ENCODE data around the gene MYOM1. TPM values are rescaled to one million over a fixed set of nuclear protein-coding genes. Genes with fewer than 3 reads are reported as not detected.
"Not testable (repeated sequence)": the region's sequence is repeated elsewhere in the genome, so short reads cannot be mapped to it uniquely, and the experiment has no call there.

The MYOM1 gene
- total and polyA plus RNA-seq, 2 donors from 2014 or later = 2.1 to 6.8 TPM

DNA sequence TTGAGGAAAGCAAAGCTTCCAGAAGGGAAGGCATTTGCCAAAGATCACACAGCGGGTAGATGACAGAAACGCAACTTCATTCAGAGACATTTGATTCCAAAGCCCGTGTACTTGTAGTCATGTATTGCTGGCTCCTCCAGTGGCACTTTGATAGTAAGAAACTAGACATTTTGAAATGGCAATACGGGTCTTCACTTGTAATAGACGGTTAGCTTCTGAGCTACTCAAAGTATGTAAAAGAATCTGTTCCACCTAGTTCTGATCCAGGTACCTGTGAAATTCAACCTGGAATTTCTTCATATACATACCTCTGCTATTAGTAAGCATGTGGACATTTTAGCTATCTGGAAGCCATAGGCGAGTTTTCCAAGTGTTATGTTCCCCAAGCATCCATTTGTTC is 1.7 kb upstream of the MYOM1 start:
- intact Hi-C loops (cut with DNase I) = no loop called here
- no peaks in the 10 kb centered on the region for H3K36me3 ChIP-seq (ENCODE audit: control insufficient read depth in 2 of 3, insufficient read depth in 3 of 3, low read length in 3 of 3)
- DNase-seq = no peak

DNA sequence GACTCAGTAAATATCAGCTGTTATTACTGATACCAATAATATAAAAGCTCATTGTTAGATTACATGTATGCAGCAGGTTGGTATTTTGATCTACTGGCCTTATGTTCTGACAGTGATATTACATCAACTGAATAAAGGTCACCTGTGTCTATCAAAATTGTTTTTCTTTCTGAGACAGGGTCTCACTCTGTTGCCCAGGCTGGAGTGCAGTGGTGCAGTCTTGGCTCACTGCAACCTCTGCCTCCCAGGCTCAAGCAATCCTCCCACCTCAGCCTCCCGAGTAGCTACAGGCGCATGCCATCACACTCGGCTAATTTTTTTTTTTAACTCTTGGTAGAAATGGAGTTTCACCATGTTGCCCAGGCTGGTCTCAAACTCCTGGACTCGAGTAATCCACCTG is 1.1 kb upstream of the MYOM1 start:
- H3K4me1 ChIP-seq (ENCODE audit: control insufficient read depth in 2 of 3, insufficient read depth in 2 of 3, low read depth in 1 of 3, low read length in 3 of 3); H3K36me3 ChIP-seq (ENCODE audit: control insufficient read depth in 2 of 3, insufficient read depth in 3 of 3, low read length in 3 of 3); DNase-seq; H3K27me3 ChIP-seq (ENCODE audit: control insufficient read depth, insufficient read depth, low read length); H3K9ac ChIP-seq (ENCODE audit: low read length in 3 of 3); H3K27ac ChIP-seq (ENCODE audit: low read depth in 2 of 2, low read length in 2 of 2); intact Hi-C loops (cut with DNase I); FAIRE-seq; H3K9me3 ChIP-seq (ENCODE audit: control insufficient read depth in 2 of 3, insufficient read depth in 1 of 3, low read length in 3 of 3); H3K4me3 ChIP-seq (ENCODE audit: low read length in 3 of 3): not testable (repeated sequence)

More for the DNA sequence above, 1.7 kb upstream of the MYOM1 start:
- no peak overlapping the region for H3K27ac ChIP-seq (ENCODE audit: low read depth in 2 of 2, low read length in 2 of 2)
- H3K4me3 ChIP-seq (ENCODE audit: low read length in 3 of 3) = no peak overlapping the region
- TF ChIP-seq CTCF (IDR thresholded peaks at IDR 0.05; ENCODE audit: borderline replicate concordance, extremely low read depth, insufficient read depth) = no peak
- no peak overlapping the region for H3K9ac ChIP-seq (ENCODE audit: low read length in 3 of 3)
- peaks cover 0 to 4% (median 2%) of the 10 kb centered on the region in 3 donors for H3K4me1 ChIP-seq (ENCODE audit: control insufficient read depth in 2 of 3, insufficient read depth in 2 of 3, low read depth in 1 of 3, low read length in 3 of 3)
- no peaks in the 10 kb centered on the region for H3K9me3 ChIP-seq (ENCODE audit: control insufficient read depth in 2 of 3, insufficient read depth in 1 of 3, low read length in 3 of 3)
- no peaks in the 10 kb centered on the region for H3K27me3 ChIP-seq (ENCODE audit: control insufficient read depth, insufficient read depth, low read length)
- FAIRE-seq = no peak

GRCh38 chr18:3219241-3219630 is 532 bp downstream of the MYOM1 start:
- DNase-seq (no peak), FAIRE-seq (no peak)
- TF ChIP-seq CTCF (IDR thresholded peaks at IDR 0.05; ENCODE audit: borderline replicate concordance, extremely low read depth, insufficient read depth) = no peak
- no peaks in the 10 kb centered on the region for H3K36me3 ChIP-seq (ENCODE audit: control insufficient read depth in 2 of 3, insufficient read depth in 3 of 3, low read length in 3 of 3)
- no peak overlapping the region for H3K4me3 ChIP-seq (ENCODE audit: low read length in 3 of 3)
- intact Hi-C loops (cut with DNase I) = no loop called here
- H3K27ac ChIP-seq (ENCODE audit: low read depth in 2 of 2, low read length in 2 of 2) = no peak overlapping the region
- H3K27me3 ChIP-seq (ENCODE audit: control insufficient read depth, insufficient read depth, low read length) = no peaks in the 10 kb centered on the region
- H3K9ac ChIP-seq (ENCODE audit: low read length in 3 of 3) = no peak overlapping the region
- H3K4me1 ChIP-seq (ENCODE audit: control insufficient read depth in 2 of 3, insufficient read depth in 2 of 3, low read depth in 1 of 3, low read length in 3 of 3) = no peaks in the 10 kb centered on the region
- H3K9me3 ChIP-seq (ENCODE audit: control insufficient read depth in 2 of 3, insufficient read depth in 1 of 3, low read length in 3 of 3) = no peaks in the 10 kb centered on the region

- Histone ChIP-seq H3K9ac (ENCODE audit: low read length in 3 of 3) (no peak overlapping the region), H3K4me3 (ENCODE audit: low read length in 3 of 3) (no peak overlapping the region), H3K36me3 (ENCODE audit: control insufficient read depth in 2 of 3, insufficient read depth in 3 of 3, low read length in 3 of 3) (no peaks in the 10 kb centered on the region), H3K27me3 (ENCODE audit: control insufficient read depth, insufficient read depth, low read length) (no peaks in the 10 kb centered on the region), H3K4me1 (ENCODE audit: control insufficient read depth in 2 of 3, insufficient read depth in 2 of 3, low read depth in 1 of 3, low read length in 3 of 3) (no peaks in the 10 kb centered on the region), H3K9me3 (ENCODE audit: control insufficient read depth in 2 of 3, insufficient read depth in 1 of 3, low read length in 3 of 3) (no peaks in the 10 kb centered on the region), H3K27ac (ENCODE audit: low read depth in 2 of 2, low read length in 2 of 2) (no peak overlapping the region)
- DNase-seq (no peak), FAIRE-seq (no peak)
- TF ChIP-seq CTCF (IDR thresholded peaks at IDR 0.05; ENCODE audit: borderline replicate concordance, extremely low read depth, insufficient read depth) = no peak
- intact Hi-C loops (cut with DNase I) = no loop called here
These were observed 949 bp downstream of the MYOM1 start for GRCh38 chr18:3218819-3219218.

Measured in kidney (tissue), 14 donors.